Panc1 (cell line): ENCODE data around the gene SIL1. TPM values are rescaled to one million over a fixed set of nuclear protein-coding genes. Genes with fewer than 3 reads are reported as not detected.

ENCODE experiments used
- ATAC-seq: fragments of 200-7000 bp; cut with Tn5 transposase; 2 replicates; pipeline ENCODE4 v1.9.1; 2020; ENCODE audit warnings: mild to moderate bottlenecking, moderate library complexity
- BruUV-seq: library from RNA; stranded (reverse); fragments of 400-500 nt; replicated peaks from 2 replicates; lab custom pipeline; 2021; lab: Mats Ljungman, UMichigan
- CTCF ChIA-PET: fragments of 300-600 bp; sonication (Branson Sonifier 250); formaldehyde crosslinking; loops from one replicate; lab custom pipeline; 2022; ENCODE audit warnings: antibody characterized with exemption; lab: Charles Lee
- POLR2A ChIA-PET: fragments of 300-600 bp; sonication (Branson Sonifier 250); formaldehyde crosslinking; loops from one replicate; lab custom pipeline; 2022; ENCODE audit warnings: antibody characterized with exemption; lab: Charles Lee
- DNase-seq: peaks from one replicate; pipeline ENCODE4 v3.0.0-alpha.2; 2010; ENCODE audit warnings: low read depth, low spot score
- H3K27ac ChIP-seq: 2 replicates; pipeline ENCODE4 v1.5.1; 2011; ENCODE audit warnings: mild to moderate bottlenecking, low read length, inconsistent platforms
- H3K27me3 ChIP-seq: fragments of 200-500 bp; sonication (Bioruptor generic); 2 replicates; pipeline ENCODE4 v1.6.0; 2014; ENCODE audit warnings: low read length, inconsistent platforms; ENCODE audit not compliant: control insufficient read depth, insufficient read depth
- H3K36me3 ChIP-seq: fragments of 200-500 bp; sonication (Bioruptor generic); 2 replicates; pipeline ENCODE4 v1.5.1; 2014; ENCODE audit warnings: inconsistent platforms, mild to moderate bottlenecking, low read length, moderate library complexity; ENCODE audit not compliant: control insufficient read depth, insufficient read depth
- H3K4me1 ChIP-seq: 2 replicates; pipeline ENCODE4 v1.5.1; 2011; ENCODE audit warnings: inconsistent platforms, mild to moderate bottlenecking, low read length, moderate library complexity; ENCODE audit not compliant: control insufficient read depth, insufficient read depth
- H3K4me3 ChIP-seq, 2 experiments: 2 replicates each; pipeline ENCODE4 v1.5.1; 2011 to 2012; ENCODE audit warnings: low read depth in 2 of 2, low read length in 2 of 2, mild to moderate bottlenecking in 2 of 2, inconsistent platforms in 1 of 2, moderate library complexity in 1 of 2
- H3K9me3 ChIP-seq: fragments of 200-500 bp; sonication (Bioruptor generic); 2 replicates; pipeline ENCODE4 v1.5.1; 2014; ENCODE audit warnings: low read depth, mild to moderate bottlenecking, inconsistent platforms, low read length, moderate library complexity; ENCODE audit not compliant: control insufficient read depth, insufficient read depth
- CTCF ChIP-seq: fragments of 450-650 bp; IDR thresholded peaks from 2 replicates; pipeline ENCODE4 v1.5.1; 2017; ENCODE audit warnings: mild to moderate bottlenecking
- POLR2AphosphoS5 ChIP-seq: IDR thresholded peaks from 2 replicates; pipeline ENCODE4 v1.6.1; 2012; ENCODE audit warnings: mild to moderate bottlenecking, low read depth, low read length, moderate library complexity
- REST ChIP-seq, 2 experiments: IDR thresholded peaks; 2 replicates each; pipeline ENCODE4 v1.6.1; 2011 to 2012; ENCODE audit warnings: low read depth in 2 of 2, control low read depth in 1 of 2, low read length in 1 of 2, mild to moderate bottlenecking in 1 of 2, moderate library complexity in 1 of 2; ENCODE audit not compliant: insufficient read depth in 1 of 2
- SIN3A ChIP-seq: IDR thresholded peaks from 2 replicates; pipeline ENCODE4 v1.6.1; 2012; ENCODE audit warnings: low read depth, mild to moderate bottlenecking, low read length, moderate library complexity, borderline replicate concordance; ENCODE audit not compliant: insufficient read depth
- TCF7L2 ChIP-seq: IDR thresholded peaks from 2 replicates; pipeline ENCODE4 v1.6.1; 2011; ENCODE audit warnings: mild to moderate bottlenecking, low read depth, low read length, inconsistent platforms
- in situ Hi-C: cut with HindIII; loops from 2 replicates; pipeline ENCODE4 v1.10.0; 2016; ENCODE audit warnings: low sequenced_read_pairs, low pct_unique_long_range_greater_than_20kb
- intact Hi-C: fragments of 100-400 bp; cut with micrococcal nuclease; formaldehyde crosslinking; loops from one replicate; pipeline ENCODE4 v1.10.0; 2022; ENCODE audit not compliant: unreplicated experiment
- total RNA-seq: library from RNA; stranded (reverse); gene quantifications from one replicate; pipeline ENCODE4 v1.2.1, GENCODE V29; 2021; ENCODE audit not compliant: unreplicated experiment

Gene SIL1
- total RNA-seq, 1 experiment from 2014 or later: 35.4 TPM

- no peak for TF ChIP-seq POLR2AphosphoS5
- TF ChIP-seq SIN3A: no peak
- CTCF ChIA-PET: no interaction called here
Measured at GRCh38 chr5:138950421-138951031, 247.6 kb downstream of the SIL1 start.

GRCh38 chr5:138949988-138950387 is 248.2 kb downstream of the SIL1 start:
- Histone ChIP-seq H3K27me3 (no peaks in the 10 kb centered on the region), H3K4me3 (no peak overlapping the region), H3K4me1 (no peaks in the 10 kb centered on the region), H3K36me3 (no peaks in the 10 kb centered on the region), H3K9me3 (no peaks in the 10 kb centered on the region), H3K27ac (no peak overlapping the region)
- ATAC-seq (no peak), DNase-seq (no peak)
- in situ Hi-C loops: no loop called here
- no TSS peak for BruUV-seq
- TF ChIP-seq SIN3A (no peak), CTCF (no peak), TCF7L2 (no peak), POLR2AphosphoS5 (no peak), REST (IDR thresholded peaks at IDR 0.05; ENCODE audit: insufficient read depth in 1 of 2, low read depth in 2 of 2, low read length in 1 of 2) (no peak)
- intact Hi-C loops: no loop called here
- POLR2A ChIA-PET: no interaction called here
- CTCF ChIA-PET: no interaction called here

More at GRCh38 chr5:138950421-138951031, 247.6 kb downstream of the SIL1 start:
- BruUV-seq: no TSS peak
- Histone ChIP-seq H3K27ac (no peak overlapping the region), H3K4me3 (no peak overlapping the region), H3K27me3 (no peaks in the 10 kb centered on the region), H3K4me1 (no peaks in the 10 kb centered on the region), H3K9me3 (no peaks in the 10 kb centered on the region), H3K36me3 (no peaks in the 10 kb centered on the region)
- POLR2A ChIA-PET: no interaction called here
- no peak for DNase-seq
- intact Hi-C loops (no loop called here), in situ Hi-C loops (no loop called here)
- ATAC-seq: no peak

GRCh38 chr5:138949223-138949574 is 249.0 kb downstream of the SIL1 start:
- POLR2A ChIA-PET: no interaction called here
- CTCF ChIA-PET: no interaction called here
- H3K27me3 ChIP-seq: no peaks in the 10 kb centered on the region
- BruUV-seq: no TSS peak
- in situ Hi-C loops (no loop called here), intact Hi-C loops (no loop called here)
- no peak for TF ChIP-seq CTCF
- no peak for TF ChIP-seq POLR2AphosphoS5
- TF ChIP-seq TCF7L2: no peak
- no peak for TF ChIP-seq REST (IDR thresholded peaks at IDR 0.05; ENCODE audit: insufficient read depth in 1 of 2, low read depth in 2 of 2, low read length in 1 of 2)
- TF ChIP-seq SIN3A: no peak
- H3K9me3 ChIP-seq: no peaks in the 10 kb centered on the region
- no peaks in the 10 kb centered on the region for H3K4me1 ChIP-seq
- H3K27ac ChIP-seq: no peak overlapping the region
- DNase-seq: no peak
- no peak for ATAC-seq
- H3K4me3 ChIP-seq: no peak overlapping the region
- H3K36me3 ChIP-seq: no peaks in the 10 kb centered on the region
